Measurements from ENCODE around the gene AGFG2.
A peak's percentile ranks its signal among the peaks of the same experiment; 100 is the strongest.
"Not testable (repeated sequence)": the region's sequence is repeated elsewhere in the genome, so short reads cannot be mapped to it uniquely, and the experiment has no call there.

The AGFG2 gene

GRCh38 chr7:100538654-100539435 is at the start of gene AGFG2:
Gene AGFG2, plus strand, starts transcription at chr7:100539203. Its CDS starts 144 bp downstream, at chr7:100539347.
- DNase-seq, result peak; percentile 100

- peak; percentile 53 for DNase-seq
Measured at GRCh38 chr7:100489824-100490223, 49.2 kb upstream of the AGFG2 start.

GRCh38 chr7:100490483-100491191 is 48.4 kb upstream of the AGFG2 start:
- DNase-seq, result no peak

DNA sequence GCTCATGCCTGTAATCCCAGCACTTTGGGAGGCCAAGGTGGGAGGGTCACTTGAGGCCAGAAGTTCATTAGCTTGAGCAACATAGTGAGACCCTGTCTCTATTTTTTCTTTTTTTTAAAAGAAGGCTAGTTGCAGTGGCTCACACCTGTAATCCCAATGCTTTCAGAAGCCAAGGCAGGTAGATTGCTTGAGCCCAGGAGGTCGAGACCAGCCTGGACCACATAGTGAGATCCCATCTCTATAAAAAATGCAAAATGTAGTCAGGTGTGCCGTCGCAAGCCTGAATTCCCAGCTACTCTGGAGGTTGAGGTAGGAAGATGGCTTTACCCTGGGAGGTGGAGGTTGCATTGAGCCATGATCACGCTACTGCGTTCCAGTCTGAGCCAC is 47.8 kb upstream of the AGFG2 start:
- no peak for DNase-seq

- DNase-seq, result no peak
Measured at GRCh38 chr7:100492738-100493475, 46.1 kb upstream of the AGFG2 start.

DNA sequence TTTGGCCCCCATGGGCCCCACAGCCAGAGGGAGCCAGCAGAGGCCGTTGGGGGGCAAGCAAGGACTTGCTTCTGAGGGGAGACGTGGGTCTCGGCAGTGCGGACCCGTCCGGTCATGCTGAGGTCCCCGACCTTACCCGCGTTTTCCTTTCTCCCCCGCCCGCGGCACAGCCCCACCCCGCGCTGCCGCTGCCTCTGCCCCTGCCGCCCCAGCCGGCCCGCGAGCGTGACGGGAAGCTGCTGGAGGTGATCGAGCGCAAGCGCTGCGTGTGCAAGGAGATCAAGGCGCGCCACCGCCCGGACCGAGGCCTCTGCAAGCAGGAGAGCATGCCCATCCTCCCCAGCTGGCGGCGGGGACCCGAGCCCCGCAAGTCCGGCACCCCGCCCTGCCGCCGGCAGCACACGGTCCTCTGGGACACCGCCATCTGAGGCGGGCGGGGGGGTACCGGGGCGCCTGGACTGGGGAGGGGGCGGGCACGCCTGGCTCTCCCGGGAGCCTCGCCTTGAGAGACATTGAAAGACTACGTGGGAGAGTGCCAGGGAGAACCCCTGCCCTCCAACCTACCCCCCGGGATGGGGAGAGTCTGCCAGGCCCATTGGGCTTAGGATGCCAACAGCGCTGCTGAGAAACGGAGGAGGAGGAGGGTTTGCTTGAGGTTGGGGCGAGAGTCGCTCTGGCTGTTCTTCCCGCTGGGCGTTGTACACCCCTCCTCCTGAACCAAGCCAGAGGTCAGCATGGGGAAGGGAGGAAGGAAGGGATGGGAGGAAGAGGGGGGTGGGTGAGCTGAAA is 45.3 kb upstream of the AGFG2 start:
- peak; percentile 54 for DNase-seq

GRCh38 chr7:100496509-100496908 is 42.5 kb upstream of the AGFG2 start:
- DNase-seq, result no peak

DNA sequence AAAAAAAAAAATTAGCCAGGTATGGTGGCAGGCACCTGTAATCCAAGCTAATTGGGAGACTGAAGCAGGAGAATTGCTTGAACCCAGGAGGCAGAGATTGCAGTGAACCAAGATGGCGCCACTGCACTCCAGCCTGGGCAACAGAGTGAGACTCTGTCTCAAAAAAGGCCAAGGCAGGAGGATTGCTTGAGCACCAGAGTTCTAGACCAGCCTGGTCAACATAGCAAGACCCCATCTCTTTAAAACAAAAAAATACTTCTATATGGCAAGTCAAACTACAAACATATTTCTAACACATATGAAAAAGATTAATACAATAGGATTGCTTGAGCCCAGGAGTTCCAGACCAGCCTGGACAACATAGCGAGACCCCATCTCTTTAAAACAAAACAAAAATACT is 38.3 kb upstream of the AGFG2 start:
- DNase-seq, result not testable (repeated sequence)

- not testable (repeated sequence) for DNase-seq
Measured at GRCh38 chr7:100504031-100504430, 35.0 kb upstream of the AGFG2 start.

GRCh38 chr7:100504887-100505611 is 34.0 kb upstream of the AGFG2 start:
- DNase-seq, result no peak

DNA sequence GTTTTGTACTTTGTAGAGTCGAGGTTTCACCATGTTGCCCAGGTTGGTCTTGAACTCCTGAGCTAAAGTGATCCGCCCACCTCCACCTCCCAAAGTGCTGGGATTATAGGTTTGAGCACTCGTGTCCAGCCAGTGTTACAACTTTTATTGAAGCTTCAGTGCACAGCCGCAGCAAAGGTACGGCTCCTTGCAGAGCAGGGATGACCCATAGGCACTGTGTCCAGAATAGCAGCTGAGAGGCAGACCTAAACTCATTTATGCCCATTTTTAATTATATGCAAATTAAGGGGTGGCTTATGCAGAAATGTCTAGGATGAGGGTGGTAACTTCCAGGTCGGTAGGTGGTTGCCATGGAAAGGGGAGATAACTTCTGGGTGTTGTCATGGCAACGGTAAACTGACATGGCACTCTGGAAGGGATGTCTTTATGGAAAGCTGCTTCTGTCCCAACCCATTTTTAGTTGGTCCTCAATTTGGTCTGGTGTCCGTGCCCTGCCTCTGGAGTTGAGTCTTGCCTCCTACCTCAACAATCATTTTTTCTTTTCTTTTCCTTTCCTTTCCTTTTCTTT is 32.6 kb upstream of the AGFG2 start:
- no peak for DNase-seq

DNA sequence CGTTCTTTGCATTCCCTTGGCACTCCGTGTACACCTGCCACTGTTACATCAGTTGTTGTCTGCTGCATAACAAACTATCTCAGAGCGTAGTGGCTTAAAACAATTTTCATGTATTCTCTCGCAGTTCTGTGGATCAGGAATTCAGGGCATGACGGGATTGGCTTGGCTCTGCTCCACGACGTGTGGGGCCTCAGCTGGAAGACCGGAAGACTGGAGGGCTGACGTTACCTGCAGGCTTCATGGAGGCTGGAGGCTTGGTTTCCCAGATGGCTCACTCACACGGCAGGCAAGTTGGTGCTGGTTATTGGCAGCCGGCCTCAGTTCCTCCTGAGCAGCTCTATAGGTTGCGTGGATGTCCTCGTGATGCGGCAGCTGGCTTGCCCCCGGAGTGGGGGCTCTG is 29.8 kb upstream of the AGFG2 start:
- DNase-seq, result no peak

DNA sequence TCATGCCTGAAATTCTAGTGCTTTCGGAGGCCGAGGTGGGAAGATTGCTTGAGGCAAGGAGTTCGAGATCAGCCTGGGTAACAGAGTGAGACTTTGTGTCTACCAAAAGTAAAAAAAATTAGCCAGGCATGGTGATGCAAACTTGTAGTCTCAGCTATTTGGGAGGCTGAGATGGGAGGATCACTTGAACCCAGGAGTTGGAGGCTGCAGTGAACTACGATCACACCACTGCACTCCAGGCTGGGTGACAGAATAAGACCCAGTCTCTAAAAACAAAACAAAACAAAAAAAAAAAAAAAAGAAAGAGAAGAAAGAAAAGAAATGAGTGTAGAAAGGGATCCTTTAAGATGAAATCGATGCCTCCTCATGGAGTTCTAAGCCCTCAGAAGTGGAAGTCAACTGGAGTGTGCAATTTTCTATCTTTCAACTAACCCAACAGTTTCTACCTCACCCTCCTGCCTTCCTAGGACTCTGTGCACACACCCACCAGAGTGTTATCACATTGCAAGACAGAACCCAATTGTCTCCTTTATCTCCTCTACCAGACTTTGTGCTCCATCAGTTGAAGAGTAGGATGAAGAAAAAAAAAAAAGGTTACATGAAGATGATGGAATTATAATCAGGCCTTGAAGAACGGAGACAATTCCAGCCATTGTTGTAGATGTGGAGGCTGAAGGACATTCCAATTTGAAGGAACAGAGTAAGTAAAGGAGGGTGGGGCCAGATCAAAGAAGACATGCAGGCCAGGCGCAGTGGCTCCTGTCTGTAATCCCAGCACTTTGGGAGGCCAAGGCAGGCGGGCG is 28.4 kb upstream of the AGFG2 start:
- no peak for DNase-seq

- DNase-seq, result no peak
Measured at GRCh38 chr7:100513212-100513810, 25.7 kb upstream of the AGFG2 start.

DNA sequence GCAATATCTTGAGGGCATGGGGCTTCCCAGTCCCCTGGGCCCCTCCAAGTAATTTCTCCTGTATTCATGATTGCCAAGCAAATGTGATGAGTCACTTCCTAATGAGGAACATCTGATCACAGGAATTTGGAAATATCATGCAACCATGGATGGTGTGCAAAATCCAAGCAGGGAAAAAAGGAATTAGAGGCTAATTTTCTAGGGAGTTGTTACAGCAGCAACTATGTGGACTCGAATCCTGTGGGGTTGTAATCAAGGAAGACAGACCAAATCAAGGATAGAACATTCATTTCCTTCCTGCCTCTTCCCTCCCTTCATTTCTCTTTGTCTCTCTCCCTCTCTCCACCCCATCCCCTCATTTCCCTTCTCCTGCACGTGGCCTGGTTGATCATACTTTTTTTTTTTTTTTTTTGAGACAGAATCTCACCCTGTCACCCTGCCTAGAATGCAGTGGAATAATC is 23.9 kb upstream of the AGFG2 start:
- DNase-seq, result no peak

DNA sequence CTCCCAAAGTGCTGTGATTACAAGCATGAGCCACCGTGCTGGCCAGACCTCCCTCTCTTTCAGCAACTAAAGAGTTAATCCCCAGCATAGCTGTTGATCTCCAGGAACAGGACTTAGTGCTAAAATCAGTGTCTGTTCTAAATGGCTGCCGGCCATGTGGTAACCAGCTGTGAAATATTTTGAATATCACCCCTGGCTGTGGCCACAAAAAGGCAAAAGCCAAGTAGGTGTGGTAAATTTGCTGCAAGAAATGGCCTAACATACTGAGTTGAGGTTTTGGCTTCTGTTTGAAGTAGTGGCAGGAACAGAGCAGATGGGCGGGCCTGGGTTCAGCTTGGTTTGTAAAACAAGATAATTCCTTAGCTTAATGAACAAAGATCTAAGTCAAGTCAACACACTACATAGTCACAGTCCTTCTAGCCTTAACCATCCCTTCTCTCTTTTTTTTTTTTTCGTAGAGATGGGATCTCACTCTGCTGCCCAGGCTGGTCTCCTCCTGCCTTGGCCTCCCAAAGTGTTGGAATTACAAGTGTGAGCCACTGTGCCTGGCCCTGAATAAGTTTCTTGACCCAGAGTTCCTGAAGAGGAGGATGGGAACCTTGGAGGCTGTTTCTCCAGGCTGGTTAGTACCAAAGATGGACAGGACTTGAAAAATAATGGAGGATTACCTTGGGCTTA is 22.7 kb upstream of the AGFG2 start:
- DNase-seq, result peak; percentile 74

GRCh38 chr7:100517305-100517704 is 21.7 kb upstream of the AGFG2 start:
- DNase-seq, result no peak

DNA sequence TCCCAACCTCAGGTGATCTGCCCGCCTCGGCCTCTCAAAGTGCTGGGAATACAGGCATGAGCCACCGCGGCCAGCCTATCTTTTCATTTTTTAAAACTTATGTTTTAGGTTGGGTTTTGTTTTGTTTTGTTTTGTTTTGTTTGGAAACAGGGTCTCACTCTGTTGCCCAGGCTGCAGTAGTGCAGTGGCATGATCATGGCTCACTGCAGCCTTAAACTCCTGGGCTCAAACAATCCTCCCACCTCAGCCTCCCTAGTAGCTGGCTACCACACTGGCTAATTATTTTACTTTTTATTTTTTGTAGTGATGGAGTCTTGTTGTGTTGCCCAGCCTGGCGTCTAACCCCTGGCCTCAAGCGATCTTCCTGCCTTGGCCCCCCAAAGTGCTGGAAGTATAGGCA is 19.4 kb upstream of the AGFG2 start:
- DNase-seq, result no peak

- DNase-seq, result no peak
Measured at GRCh38 chr7:100520138-100520537, 18.9 kb upstream of the AGFG2 start.

- DNase-seq, result no peak
Measured at GRCh38 chr7:100521076-100521475, 17.9 kb upstream of the AGFG2 start.

Data from CD4-positive, alpha-beta T cell treated with Interleukin-10 for 1 hour (primary cell).